Kidney epithelial cell (primary cell): ENCODE data around the gene ODC1. TPM values are rescaled to one million over a fixed set of nuclear protein-coding genes. Genes with fewer than 3 reads are reported as not detected.

Experiments used
- DNase-seq: peaks from one replicate; pipeline ENCODE4 v3.0.0-alpha.2; 2010; ENCODE audit warnings: low read depth
- H3K27me3 ChIP-seq: 2 replicates; pipeline ENCODE4 v1.6.0; 2011; ENCODE audit warnings: low read length; ENCODE audit not compliant: control insufficient read depth, insufficient read depth
- H3K36me3 ChIP-seq: 2 replicates; pipeline ENCODE4 v1.5.1; 2011; ENCODE audit warnings: low read length; ENCODE audit not compliant: control insufficient read depth, insufficient read depth
- H3K4me3 ChIP-seq: 2 replicates; pipeline ENCODE4 v1.5.1; 2011; ENCODE audit warnings: low read depth, mild to moderate bottlenecking, control low read depth, low read length
- total RNA-seq: library from RNA; depleted of rRNA; stranded (reverse); fragments of >200 nt; gene quantifications from 2 replicates; pipeline ENCODE4 v1.2.3, GENCODE V29; 2015
- TF ChIP-seq, protein P1 (sequence below): IDR thresholded peaks from 2 replicates; pipeline ENCODE4 v1.5.1; 2011; ENCODE audit warnings: mild to moderate bottlenecking, moderate library complexity, low read length, control low read depth, inconsistent platforms; ENCODE audit not compliant: insufficient read depth, poor library complexity, severe bottlenecking

The ODC1 gene
- total RNA-seq, 1 donor from 2014 or later: 394 TPM

DNA sequence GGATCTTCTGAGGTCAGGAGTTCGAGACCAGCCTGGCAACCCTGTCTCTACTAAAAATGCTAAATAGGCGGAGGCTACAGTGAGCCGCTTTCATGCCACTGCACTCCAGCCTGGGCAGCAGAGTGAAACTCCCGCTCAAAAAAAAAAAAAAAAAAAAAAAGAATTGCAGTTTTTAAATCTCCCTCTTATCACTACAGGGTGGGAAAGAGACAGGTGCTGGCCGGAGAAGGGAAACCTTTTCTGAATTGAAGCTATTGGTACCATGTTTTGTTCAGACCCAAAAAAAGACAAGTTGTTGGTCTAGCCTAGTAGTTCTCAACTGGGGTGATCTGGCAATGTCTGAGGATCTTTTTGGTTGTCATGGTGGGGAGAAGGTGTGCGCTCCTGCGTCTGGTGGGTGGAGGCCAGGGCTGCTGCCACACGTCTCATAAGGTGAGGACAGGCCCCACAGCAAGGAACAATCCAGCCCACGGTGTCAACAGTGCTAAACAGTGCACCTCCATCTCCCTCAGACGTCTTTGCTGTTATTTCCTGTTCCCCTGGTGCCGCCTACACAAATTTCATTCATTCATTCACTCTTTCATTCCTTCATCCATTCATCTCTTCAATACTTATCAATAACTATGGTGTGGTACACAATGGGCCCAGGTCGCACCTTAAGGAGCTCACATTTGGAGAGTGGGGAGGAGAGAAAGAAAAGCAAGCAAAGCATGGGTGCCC is 28.8 kb upstream of the ODC1 start:
- DNase-seq: no peak
- Histone ChIP-seq H3K36me3 (no peaks in the 10 kb centered on the region), H3K27me3 (no peaks in the 10 kb centered on the region), H3K4me3 (no peak overlapping the region)
- TF ChIP-seq, protein P1, sequence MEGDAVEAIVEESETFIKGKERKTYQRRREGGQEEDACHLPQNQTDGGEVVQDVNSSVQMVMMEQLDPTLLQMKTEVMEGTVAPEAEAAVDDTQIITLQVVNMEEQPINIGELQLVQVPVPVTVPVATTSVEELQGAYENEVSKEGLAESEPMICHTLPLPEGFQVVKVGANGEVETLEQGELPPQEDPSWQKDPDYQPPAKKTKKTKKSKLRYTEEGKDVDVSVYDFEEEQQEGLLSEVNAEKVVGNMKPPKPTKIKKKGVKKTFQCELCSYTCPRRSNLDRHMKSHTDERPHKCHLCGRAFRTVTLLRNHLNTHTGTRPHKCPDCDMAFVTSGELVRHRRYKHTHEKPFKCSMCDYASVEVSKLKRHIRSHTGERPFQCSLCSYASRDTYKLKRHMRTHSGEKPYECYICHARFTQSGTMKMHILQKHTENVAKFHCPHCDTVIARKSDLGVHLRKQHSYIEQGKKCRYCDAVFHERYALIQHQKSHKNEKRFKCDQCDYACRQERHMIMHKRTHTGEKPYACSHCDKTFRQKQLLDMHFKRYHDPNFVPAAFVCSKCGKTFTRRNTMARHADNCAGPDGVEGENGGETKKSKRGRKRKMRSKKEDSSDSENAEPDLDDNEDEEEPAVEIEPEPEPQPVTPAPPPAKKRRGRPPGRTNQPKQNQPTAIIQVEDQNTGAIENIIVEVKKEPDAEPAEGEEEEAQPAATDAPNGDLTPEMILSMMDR: no peak

DNA sequence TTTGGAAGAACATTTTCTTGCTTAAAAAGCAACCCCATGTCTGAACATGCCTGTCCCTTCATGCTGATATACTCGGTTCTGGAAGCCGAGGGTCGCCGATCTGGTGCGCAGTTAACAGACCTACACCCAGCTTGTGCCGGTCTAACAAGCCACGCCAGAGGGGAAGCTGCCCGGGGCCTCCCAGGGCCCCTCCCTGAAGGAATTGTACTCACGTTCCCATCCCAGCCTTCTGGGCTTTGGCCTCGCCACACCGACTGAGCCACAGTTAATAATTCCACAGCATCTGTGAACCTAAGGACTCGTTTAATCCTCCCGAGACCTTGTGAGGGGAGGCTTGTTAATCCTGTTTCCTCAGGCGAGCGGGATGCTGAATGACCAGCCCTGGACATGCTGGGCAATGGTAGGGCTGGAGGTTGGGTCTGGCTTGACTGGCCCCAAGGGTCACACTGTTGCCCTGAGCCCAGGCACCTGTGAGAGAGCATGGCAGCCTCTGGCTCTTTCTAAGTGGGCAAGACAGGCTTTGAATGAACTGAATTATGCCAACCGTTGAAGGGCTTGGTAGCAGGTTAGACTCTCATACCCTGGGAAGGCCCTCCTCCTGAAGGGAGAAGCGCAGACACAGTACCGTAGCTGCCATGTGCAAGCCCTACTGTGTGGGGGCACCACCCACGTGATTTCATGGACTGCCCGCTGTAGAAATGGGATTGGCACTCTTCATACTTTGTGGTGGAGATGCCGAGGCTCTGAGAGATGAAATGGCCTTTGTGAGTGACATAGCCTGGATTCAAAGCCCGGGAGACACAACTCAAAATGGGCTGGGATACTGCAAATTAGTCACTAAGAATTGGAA is 27.9 kb upstream of the ODC1 start:
- H3K27me3 ChIP-seq: no peaks in the 10 kb centered on the region
- H3K4me3 ChIP-seq: no peak overlapping the region
- TF ChIP-seq, protein P1: no peak
- DNase-seq: no peak
- no peaks in the 10 kb centered on the region for H3K36me3 ChIP-seq

DNA sequence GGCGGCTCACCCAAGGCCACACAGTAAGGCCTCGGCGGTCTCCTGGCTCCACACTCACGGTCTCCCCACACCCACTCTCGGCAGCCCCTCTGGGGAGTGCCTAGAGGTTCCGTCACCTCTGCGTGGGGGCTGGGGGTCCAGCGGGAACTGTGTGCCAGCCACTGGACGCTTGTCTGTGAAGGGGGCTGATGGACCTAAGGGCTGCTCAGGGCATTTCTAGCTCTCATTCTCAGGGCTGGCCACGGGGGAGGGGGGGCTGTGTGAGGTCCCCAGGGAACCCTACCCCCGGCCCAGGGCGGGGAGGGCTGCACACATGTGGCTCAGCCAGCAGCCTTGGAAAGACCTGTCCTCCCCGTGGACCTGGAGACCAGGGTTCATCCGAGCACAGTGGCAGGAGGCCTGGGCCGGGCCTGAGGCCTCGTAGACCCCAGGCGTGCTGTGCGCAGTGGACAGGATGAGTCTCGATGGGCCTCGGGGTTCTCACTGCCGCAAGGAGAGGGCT is 27.1 kb upstream of the ODC1 start:
- H3K36me3 ChIP-seq: no peaks in the 10 kb centered on the region
- H3K4me3 ChIP-seq: no peak overlapping the region
- H3K27me3 ChIP-seq: no peaks in the 10 kb centered on the region
- TF ChIP-seq, protein P1: no peak
- DNase-seq: no peak

DNA sequence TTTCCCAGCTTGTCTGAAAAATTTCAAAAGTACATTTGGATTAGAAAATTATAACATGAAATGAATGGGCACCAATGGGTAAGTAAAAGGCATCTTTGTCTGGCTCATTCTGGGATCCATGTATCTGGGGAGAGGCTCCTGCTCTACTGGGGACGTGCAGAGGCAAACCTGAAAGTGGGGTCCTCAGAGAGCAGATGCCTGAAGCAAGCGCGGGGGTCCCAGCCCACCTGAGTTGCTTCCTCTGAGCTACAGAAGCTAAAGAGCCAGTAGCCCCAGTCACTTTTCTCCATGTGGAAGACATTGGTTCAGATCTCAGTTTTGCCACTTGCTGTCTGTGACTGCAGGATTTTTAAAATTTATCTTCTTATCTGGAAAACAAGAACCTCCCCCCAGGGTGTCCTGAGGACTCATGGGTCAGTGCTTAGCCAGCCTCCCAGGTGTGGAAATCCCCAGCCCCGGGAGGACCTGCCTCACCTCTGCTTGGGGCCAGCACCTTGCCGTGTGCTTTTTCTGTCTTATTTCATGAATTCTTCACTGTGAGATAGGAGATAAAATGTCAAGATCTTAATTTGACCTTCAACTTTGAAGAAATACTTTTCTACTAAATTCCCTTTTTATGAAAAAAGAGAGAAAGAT is 25.1 kb upstream of the ODC1 start:
- no peak for DNase-seq
- H3K36me3 ChIP-seq: no peaks in the 10 kb centered on the region
- peaks cover 2% of the 10 kb centered on the region for H3K27me3 ChIP-seq
- H3K4me3 ChIP-seq: no peak overlapping the region
- TF ChIP-seq, protein P1: no peak

DNA sequence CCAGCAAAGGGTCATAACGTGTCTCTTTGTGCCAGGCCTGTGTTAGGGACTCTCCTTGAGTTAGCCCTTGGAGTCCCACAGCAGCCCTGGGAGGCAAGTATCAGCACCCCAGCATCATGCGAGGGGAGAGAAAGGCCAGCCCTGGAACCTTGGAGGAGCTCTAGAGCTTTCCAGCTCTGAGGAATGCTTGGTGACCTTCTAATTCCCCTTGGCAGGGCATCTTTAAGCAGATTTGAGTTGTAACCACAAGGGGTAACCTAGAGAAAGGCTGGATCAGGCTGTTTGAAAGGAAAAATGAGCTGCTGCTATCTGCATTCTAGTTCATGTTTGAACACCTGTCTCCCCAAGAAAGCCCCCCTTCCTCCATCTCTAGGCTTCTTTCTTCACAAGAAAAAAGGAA is 23.8 kb upstream of the ODC1 start:
- no peak overlapping the region for H3K4me3 ChIP-seq
- no peaks in the 10 kb centered on the region for H3K36me3 ChIP-seq
- peaks cover 2% of the 10 kb centered on the region for H3K27me3 ChIP-seq
- TF ChIP-seq, protein P1: peak; percentile 4
- no peak for DNase-seq
